G401.6 (cell line): ENCODE measurements around the gene HLA-DPB1.
A peak's percentile ranks its signal among the peaks of the same experiment; 100 is the strongest.

ENCODE experiments used
- FAIRE-seq: peaks from 2 replicates; lab custom pipeline; 2012; peaks lifted over from hg19 to GRCh38; lab: Jason Lieb, UNC

HLA-DPB1 gene

DNA sequence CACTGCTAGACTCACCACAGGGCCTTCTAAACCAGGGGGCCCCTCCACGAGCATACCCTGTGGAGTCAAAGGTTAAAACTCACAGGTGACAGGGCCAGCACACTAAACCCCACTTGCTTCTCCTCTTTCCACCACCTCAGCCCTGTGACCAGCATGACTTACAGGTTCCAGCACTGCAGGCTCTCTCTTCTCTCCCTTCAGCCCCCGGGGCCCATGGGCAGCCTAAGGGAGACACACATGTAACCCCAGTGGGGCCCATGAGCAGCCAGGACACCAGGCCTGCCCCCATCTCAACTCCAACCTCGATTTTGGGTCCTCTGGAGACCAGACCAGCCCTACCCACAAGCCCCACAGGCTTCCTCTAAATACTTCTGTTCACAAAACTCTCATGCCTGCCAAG lies 28.0 kb downstream of the HLA-DPB1 start:
- no peak for FAIRE-seq

DNA sequence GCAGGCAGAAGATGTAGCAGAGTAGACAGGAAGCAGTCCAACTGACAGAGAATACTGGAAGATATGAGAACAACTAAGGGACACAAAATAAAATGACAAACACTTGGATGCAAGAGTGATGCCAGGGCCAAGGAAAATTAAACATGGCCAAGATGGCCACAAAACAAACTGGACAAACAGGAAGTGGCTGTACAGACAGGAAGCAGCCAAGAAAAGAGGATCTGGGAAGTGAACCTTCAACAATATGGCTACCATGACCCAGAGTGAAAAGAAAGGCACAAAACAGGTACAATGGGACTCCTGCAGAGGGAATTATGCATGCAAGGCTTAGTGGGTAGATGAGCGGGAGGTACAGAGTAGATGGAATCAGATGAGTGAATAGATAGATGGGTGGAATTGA lies 29.1 kb downstream of the HLA-DPB1 start:
- FAIRE-seq, result no peak

DNA sequence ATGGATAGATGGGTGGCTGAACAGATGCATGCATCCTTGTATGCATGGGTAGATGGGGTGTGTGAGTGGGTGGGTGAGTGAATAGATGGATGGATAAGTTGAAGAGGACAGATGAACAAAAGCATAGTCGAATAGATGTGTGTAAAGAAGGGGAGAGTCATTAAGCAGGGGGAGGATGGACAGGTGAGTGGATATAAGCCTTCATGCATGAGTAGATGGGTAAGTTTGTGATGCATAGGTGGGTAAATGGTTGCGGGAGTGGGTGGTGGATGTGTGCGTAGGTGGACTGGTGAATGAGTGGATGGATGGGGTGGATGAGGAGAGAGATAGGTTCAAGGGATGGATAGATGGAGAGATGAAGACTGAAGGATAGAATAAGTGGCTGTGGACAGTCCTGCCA lies 29.6 kb downstream of the HLA-DPB1 start:
- FAIRE-seq, result no peak

DNA sequence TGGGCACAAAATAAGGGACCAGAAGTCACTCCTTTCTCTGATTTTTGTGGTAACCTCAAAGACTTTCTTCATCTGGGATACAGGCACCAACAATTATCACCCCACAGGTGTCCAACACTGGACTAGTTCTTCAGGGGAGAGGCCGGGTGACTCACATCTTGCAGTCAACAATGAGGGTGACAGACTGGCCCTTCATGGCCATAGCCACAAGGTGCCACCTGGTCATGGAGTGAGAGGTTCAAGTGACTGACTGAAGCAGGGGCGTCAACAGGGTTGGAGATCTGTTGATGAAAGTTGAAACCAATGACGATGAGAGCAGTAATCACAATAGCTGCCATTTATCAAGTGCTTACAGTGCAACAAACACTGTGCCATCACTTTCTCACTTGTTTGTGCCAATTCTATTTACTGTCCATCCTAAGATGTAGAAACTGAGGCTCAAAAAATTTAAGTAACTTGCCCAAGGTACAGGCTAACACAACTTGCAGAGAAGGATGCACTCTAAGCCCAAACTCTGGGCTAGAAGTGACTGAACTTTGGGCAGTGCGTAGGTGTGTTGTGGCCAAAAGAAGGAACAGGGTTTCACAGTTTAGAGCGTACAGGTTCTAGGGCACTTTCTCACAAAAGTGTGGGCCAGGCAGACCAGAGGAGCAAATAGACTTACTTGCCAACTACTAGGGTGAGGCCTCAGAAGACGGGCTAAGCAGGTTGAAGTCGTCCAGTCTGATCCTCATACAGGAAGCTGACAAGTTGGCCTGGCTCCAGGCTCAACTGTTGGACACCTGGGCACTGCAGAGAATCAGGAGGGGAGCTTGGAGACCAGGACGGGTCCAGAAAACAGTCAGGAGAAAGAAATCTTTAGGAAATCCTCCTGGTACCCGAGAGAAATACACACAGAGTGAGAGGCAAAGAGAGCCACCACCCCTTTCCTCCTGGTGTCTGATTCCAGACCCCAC lies 30.4 kb downstream of the HLA-DPB1 start:
- no peak for FAIRE-seq

DNA sequence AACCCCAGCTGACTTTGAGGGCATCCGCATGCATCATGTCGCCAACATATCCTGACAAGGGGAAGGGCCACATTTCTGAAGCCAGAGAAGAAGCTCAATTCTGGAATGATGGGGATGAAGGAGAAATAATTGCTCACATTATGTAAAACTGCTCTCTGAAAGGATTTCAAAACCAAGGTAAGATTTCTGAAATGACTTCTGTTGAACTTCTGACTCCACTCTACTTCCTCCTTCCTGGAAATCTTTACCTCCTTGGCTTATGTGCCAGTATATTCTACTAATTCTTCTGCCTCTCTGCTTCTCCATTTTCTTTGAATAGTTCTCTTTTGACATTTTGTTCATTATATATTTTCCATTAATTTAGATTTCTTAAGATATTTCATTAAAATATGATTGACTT lies 31.9 kb downstream of the HLA-DPB1 start:
- no peak for FAIRE-seq

DNA sequence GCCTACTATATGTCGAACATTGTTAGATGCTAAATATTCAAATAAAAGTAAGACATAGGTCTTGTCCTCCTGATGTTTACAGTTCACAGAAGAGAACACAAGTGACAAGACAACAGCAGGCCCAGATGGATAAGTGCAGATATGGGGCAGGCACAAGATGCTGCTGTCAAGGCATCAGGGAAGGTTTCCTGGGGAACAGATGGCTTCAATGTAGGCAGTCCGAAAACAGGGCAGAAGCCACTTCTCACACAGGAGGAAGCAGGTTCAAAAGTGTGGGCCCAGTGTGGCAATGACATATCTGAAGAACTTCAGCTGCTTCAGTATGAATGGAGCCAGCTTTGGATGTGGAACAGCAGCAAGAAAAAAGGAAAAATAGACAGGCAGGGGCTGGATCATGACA lies 32.5 kb downstream of the HLA-DPB1 start:
- no peak for FAIRE-seq

DNA sequence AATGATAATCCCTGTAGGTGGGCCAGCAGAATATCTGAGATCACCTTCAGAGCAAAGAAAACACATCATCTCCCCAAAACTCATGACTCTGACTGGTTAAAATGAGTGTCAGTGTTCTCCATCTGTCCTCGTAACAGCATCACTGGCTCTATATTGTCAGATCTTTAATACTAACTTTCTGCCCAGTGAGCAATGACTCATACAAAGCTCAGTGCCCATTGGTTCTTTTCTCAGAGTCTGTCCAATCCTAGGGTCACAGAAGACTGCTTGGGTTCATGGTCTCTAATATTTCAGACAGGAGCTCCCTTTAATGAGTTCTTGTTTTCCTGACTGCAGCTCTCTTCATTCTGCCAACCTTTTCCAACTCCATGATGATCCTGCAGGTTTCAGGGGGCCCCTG lies 36.4 kb downstream of the HLA-DPB1 start:
- FAIRE-seq, result peak; percentile 11

DNA sequence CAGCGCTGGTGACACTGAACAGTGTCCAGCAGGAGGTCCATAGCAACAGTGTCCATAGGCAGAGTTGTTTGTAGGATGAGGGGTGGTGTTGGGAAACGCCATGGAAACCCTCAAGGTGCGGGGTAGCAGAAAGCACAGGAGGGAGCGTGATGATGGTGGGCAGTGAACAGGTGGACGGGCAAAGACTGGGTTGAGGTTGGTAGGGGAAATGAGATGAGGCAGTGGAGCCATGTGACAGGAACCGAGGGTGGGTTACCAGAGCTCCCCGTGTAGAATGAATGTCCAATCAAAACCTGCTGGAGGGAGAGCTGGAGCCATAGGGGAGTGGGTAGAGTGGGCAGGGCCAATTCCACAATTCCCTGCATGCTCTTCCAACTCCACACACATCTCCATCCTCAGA lies 38.0 kb downstream of the HLA-DPB1 start:
- no peak for FAIRE-seq

DNA sequence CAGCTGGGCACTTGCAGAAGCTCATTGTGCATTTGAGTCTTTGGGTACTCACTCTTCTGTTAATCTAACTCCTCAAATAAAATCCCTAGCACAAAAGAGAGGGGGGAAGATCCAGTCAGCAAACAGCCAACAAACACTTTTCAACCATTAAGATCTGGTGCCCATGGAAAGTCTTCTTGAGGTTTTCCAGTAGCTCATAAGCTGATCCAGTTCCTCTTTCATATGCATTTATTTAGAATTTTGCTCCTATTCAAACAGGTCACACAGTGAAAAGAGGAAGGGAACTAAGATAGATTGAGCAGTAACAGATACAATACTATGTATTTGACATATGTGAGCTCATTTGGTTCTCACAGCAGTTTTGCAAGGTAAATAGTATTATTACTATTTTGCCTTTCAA lies 38.6 kb downstream of the HLA-DPB1 start:
- no peak for FAIRE-seq

DNA sequence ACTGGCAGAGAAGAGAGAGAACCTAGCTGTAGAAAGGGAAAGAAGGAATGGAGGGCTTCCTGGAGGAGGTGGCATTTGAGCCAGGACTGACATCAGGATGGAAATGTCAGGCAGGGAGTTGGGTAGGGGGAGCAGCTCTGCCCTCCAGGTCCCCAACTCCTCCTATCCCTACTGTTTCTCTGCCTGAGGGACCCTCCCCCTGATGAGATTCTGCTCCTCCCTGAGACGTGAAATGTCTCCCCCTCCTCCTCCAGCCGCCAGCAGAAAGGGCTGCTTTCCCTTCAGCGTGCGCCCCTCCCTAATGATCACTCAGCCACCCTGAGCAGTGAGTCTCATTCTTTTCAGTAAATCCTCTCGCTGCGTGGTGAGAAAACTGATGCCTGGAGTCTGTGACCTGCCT lies 40.6 kb downstream of the HLA-DPB1 start:
- FAIRE-seq, result no peak

DNA sequence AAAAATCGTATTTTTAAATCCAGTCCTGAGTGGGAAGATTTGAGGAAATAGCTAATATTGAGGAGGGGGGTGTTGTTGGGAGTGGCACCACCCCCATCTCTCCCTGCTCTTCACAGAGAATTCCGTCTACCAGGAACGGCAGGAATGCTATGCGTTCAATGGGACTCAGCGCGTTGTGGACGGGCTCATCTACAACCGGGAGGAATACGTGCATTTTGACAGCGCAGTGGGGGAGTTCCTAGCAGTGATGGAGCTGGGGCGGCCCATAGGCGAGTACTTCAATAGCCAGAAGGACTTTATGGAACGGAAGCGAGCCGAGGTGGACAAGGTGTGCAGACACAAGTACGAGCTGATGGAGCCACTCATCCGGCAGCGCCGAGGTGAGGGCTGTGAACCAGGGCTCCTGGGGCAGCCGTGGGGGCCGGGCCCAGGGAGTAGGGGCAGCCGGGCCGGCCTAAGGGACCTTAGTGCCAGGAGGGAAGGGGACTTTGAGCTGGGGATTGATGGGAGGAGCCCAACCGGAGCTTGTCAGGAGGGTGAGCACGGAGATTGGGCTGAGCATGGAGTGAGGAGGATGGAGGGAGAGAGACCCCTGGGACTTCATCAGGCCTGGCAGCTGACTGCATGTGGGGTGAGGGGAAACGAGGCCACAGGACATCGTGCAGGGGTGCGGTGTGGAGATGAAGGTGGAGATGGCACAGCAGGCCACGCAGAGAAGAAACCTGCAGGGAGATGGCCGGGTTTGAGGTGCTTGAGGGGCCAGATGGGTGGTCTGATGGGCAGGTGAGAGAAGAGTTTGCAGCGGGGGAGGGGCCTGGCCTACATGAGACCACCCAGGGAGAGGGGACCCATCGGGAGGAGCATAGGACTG lies 41.3 kb downstream of the HLA-DPB1 start:
- FAIRE-seq, result no peak

DNA sequence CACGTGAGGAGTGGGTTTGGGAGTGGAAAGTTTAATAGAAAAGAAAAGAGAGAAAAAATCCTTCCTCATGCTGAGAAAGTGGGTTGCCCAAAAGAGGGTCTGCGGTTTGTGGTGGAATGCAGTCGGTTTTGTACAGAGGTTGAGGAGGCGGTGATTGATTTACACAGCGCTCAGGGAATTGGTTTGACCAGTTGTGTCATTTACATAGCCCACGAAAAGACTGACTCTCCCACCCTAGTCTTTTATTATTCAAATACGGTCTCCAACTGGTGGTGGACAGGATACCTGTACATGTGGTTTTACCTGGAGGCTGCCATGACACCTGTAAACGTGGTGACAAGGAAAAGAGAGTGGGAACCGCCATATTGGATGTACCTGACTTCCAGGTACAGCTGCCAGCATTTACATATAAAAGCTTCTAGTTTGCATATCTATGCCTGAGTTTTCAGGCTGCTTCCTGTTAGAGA lies 42.1 kb downstream of the HLA-DPB1 start:
- FAIRE-seq, result no peak

DNA sequence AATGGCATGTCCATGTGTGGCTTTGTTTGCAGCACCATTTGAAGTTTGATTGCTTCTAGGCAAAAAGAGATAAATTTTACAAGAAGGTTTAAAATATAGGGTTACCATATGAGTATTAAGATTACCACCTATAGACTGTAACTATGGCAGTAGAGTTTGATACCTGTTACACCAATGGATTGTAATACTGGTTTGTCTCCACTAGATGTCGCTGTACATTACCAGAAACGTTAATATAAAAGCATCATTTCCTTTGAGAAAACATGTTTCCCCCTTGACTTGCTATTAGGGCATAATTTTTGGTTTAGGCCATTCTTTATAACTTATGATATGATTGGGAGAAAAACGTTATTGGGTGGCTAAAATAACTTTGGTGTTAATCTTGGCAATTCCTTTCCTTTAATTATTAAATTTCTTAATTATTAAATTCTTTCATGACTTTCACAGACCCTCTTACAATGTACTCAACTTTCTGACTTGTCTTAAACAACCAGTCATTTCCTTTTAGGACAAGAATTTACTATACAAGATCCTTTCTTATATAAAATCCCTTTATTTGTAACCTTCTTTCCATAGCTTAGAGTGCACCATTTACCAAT lies 42.8 kb downstream of the HLA-DPB1 start:
- peak; percentile 97 for FAIRE-seq

DNA sequence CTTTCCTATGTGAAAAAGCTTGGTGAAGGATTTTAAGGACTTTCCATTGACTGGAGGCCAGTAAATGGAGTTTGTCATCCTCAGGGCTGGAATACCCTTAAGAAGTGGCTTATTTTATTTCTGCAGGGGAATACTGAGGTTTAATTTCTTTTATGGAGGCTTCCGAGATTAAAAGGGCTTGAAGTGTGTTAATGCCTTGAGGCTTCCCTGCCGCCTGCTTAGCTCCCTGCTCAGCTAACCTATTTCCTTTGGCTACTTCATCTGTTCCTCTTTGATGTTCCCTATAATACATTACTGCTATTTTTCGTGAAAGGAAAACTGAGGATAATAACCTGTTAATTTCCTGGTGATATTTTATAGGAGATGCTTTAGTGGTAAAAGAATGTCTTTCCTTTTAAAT lies 44.2 kb downstream of the HLA-DPB1 start:
- FAIRE-seq, result no peak

DNA sequence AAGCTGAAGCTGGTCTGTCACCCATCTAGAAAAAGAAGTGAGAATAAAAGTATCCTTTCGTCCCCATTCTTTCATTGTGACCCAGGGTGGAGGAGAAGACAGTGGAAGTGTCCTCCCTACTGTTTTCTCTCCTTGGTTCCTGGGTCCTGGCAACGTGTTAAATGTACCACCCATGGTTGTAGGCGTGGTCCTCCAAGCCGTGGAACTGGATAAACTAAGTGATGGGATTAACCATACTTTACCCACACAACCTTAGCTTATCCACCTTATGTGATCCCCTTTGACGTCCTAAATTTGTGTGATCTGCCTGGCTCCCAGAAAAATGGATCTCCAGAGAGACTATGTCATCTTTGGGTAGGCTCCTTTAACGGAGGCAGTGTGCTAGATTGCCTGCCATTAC lies 47.4 kb downstream of the HLA-DPB1 start:
- no peak for FAIRE-seq

DNA sequence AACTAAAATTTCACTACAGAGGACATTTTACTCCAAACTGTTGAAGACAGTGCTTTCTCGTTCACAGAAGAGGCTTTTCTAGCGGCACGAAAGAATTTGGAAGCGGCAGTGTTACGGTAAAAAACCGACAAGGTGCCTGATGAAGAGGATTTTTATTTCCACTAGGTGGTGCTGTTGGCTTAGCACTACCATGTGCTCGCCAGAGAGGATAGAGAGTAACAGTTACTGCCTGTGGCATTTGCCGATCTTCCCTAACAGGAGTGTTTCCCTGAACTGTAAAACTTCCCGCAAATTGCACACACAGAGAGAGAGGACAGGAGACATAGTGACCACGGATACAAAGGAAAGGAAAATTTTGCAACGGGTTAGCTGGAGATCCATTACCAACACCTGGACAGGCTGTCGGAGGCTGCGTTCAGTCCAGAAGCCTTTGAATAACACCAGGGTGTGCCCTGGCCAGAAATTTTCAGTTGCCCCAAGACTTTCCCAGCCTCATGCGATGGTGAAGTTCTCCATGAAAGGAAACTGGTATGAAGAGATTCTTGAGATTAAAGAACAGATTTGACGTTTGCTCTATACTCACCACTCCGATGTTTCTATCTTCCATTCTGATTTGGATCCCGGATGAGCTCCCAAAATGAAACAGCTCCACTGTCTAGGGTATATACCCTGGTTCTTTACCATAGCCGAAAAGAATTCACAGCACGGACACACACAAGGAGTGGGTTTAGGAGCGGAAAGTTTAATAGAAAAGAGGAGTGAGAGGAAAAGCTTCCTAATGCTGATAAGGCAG lies 48.1 kb downstream of the HLA-DPB1 start:
- FAIRE-seq, result peak; percentile 59

DNA sequence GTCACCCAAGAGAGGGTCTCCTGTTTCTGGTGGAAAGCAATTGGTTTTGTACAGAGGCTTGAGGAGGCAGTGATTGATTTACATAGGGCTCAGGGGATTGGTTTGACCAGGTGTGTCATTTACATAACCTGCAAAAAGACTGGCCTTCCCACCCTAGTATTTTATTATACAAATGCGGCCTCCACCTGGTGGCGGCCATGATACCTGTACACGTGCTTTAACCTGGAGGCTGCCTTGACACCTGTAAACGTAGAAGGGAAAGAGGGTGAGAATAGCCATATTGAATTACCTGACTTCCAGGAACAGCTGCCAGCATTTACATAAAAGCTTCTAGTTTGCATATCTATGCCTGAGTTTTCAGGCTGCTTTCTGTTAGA lies 48.7 kb downstream of the HLA-DPB1 start:
- no peak for FAIRE-seq

DNA sequence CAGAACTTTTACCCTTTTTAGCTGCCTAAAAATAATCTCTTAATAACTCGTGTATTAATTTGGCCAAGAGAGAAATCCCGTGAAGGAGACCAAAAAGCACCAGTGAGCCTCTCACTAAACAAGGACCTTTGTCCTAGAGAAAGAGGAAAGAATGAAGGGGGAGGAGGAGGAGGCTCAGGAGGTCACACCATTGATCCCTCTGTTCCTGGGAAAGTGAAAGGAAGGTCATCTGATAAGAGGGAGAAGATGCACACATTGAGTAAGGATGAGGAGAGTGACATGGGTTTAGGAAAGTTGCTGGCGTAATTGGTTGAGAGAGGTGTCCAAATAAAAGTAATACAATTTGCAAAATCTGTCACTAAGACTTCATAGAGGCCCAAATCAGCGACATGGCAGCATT lies 49.2 kb downstream of the HLA-DPB1 start:
- no peak for FAIRE-seq

DNA sequence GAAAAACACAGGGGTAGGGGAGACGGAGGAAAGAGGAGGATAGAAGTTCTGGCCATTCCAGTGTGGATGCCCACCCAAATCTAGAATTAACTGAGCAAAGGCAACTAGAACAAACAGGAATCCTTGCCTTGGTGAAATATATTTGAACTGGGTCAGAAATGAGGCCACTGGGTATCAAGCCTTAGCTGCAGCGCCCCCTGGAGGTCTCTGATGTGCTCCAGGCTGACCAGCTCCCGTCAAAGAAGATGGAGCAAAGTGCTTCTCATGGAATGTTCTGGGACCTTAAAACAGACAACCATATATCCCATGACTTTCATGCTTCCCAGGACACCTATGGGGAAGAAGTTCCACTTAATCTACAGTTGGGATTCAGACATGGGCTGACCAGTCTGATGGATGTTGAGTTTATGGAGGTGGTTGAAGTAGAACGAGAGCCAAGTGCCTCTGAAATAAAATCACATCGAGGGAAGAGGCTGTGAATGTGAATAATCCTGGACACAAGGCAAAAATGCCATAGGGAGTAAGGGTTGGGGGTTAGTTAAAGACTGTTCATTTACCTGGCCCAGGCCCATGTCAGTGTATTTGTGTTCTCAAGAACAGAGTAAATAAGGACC lies 50.4 kb downstream of the HLA-DPB1 start:
- no peak for FAIRE-seq

DNA sequence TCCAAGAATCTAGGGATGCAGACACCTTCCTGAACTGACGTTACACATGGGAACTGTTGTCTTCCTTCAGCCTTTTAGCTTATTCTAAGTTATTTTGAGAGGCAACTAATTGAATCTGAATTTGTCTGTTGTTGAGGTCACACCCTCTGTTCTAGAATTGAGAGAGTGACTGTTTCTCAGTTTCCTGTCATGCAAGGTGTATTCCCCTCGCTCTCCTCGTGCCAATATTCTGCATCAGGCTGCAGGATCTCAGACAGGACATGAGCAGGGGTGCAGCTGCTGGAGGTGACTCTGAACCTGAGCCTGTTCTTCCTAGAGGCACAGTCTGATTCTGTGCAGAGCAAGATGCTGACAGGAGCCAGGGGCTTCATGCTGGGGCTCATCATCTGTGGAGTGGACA lies 52.5 kb downstream of the HLA-DPB1 start:
- FAIRE-seq, result no peak

DNA sequence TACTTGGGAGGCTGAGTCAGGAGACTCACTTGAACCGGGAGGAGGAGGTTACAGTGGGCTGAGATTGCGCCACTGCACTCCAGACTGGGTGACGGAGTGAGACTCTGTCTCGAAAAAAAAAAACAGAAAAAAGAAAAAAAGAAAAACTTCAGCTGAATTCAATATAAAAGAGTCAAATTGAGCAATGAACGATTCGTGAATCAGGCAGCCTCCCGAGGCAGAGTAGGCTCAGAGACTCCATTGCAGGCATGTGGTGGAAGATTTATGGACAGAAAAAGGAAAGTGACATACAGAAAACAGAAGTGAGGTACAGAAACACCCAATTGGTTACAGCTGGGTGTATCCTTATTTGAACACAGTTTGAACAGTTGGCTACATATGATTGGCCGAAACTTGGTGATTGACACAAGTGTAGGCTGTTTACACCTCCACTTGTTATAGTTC lies 56.3 kb downstream of the HLA-DPB1 start:
- no peak for FAIRE-seq
